Hepatocyte (in vitro differentiated cells): ENCODE results near the gene CNOT4. TPM values are rescaled to one million over a fixed set of nuclear protein-coding genes. Genes with fewer than 3 reads are reported as not detected.
A peak's percentile ranks its signal among the peaks of the same experiment; 100 is the strongest.

Source experiments
- DNase-seq: peaks from one replicate; pipeline ENCODE4 v3.0.0-alpha.2; 2016; ENCODE audit warnings: low spot score
- H2AFZ ChIP-seq: fragments of 200-600 bp; sonication (generic); 2 replicates; pipeline ENCODE4 v1.6.0; 2016; ENCODE audit warnings: antibody characterized with exemption, mild to moderate bottlenecking
- H3K27ac ChIP-seq: fragments of 200-600 bp; sonication (generic); 2 replicates; pipeline ENCODE4 v1.5.1; 2016; ENCODE audit warnings: mild to moderate bottlenecking
- H3K27me3 ChIP-seq: fragments of 200-600 bp; sonication (generic); 2 replicates; pipeline ENCODE4 v1.6.1; 2016
- H3K36me3 ChIP-seq: fragments of 200-600 bp; sonication (generic); replicated peaks from 2 replicates; pipeline ENCODE4 v1.5.1; 2016; ENCODE audit warnings: low read depth; ENCODE audit not compliant: insufficient read depth
- H3K4me1 ChIP-seq: fragments of 200-600 bp; sonication (generic); 2 replicates; pipeline ENCODE4 v1.5.1; 2016; ENCODE audit warnings: mild to moderate bottlenecking, moderate library complexity; ENCODE audit not compliant: insufficient read depth
- H3K4me2 ChIP-seq: fragments of 200-600 bp; sonication (generic); 2 replicates; pipeline ENCODE4 v1.6.0; 2016
- H3K4me3 ChIP-seq: fragments of 200-600 bp; sonication (generic); 2 replicates; pipeline ENCODE4 v1.5.1; 2016; ENCODE audit warnings: mild to moderate bottlenecking
- H3K79me2 ChIP-seq: fragments of 200-600 bp; sonication (generic); 2 replicates; pipeline ENCODE4 v1.6.0; 2017; ENCODE audit warnings: mild to moderate bottlenecking
- H3K9me2 ChIP-seq: fragments of 200-600 bp; sonication (generic); replicated peaks from 2 replicates; pipeline ENCODE4 v1.6.0; 2017; ENCODE audit warnings: mild to moderate bottlenecking; ENCODE audit not compliant: insufficient read depth
- H3K9me3 ChIP-seq: fragments of 200-600 bp; sonication (generic); 2 replicates; pipeline ENCODE4 v1.5.1; 2016; ENCODE audit warnings: low read depth, mild to moderate bottlenecking
- H4K20me1 ChIP-seq: fragments of 200-600 bp; sonication (generic); 2 replicates; pipeline ENCODE4 v1.6.0; 2016; ENCODE audit warnings: mild to moderate bottlenecking; ENCODE audit not compliant: insufficient read depth, poor library complexity, severe bottlenecking
- CTCF ChIP-seq: fragments of 200-600 bp; sonication (generic); IDR thresholded peaks from 2 replicates; pipeline ENCODE4 v1.5.1; 2016; ENCODE audit warnings: antibody characterized with exemption, mild to moderate bottlenecking; ENCODE audit not compliant: poor library complexity
- EZH2 ChIP-seq: fragments of 200-600 bp; sonication (generic); IDR thresholded peaks from 2 replicates; pipeline ENCODE4 v1.6.1; 2016; ENCODE audit warnings: antibody characterized with exemption, mild to moderate bottlenecking, borderline replicate concordance
- EZH2phosphoT487 ChIP-seq: fragments of 200-600 bp; sonication (generic); IDR thresholded peaks from one replicate; pipeline ENCODE4 v1.6.1; 2018; ENCODE audit warnings: antibody characterized with exemption, mild to moderate bottlenecking, low read depth, moderate library complexity; ENCODE audit not compliant: unreplicated experiment, severe bottlenecking
- WGBS: methylation state at CpG from one replicate; pipeline ENCODE4 v1.1.6; 2016; ENCODE audit warnings: low lambda C conversion rate; ENCODE audit errors: missing lambda C conversion rate; 5-methylcytosine and 5-hydroxymethylcytosine counted together
- polyA plus RNA-seq: library from polyadenylated mRNA; unstranded; fragments of >200 nt; fragmentation: Nextera tagmentation; extraction: Ambion mirVana; gene quantifications from 2 replicates; pipeline ENCODE4 v1.2.1, GENCODE V29; 2016
- total RNA-seq: library from RNA; depleted of rRNA; stranded (reverse); fragments of >200 nt; gene quantifications from 2 replicates; pipeline ENCODE4 v1.2.3, GENCODE V29; 2014

The CNOT4 gene
- total and polyA plus RNA-seq, 2 experiments from 2014 or later, result 11.8 to 12.9 TPM

DNA sequence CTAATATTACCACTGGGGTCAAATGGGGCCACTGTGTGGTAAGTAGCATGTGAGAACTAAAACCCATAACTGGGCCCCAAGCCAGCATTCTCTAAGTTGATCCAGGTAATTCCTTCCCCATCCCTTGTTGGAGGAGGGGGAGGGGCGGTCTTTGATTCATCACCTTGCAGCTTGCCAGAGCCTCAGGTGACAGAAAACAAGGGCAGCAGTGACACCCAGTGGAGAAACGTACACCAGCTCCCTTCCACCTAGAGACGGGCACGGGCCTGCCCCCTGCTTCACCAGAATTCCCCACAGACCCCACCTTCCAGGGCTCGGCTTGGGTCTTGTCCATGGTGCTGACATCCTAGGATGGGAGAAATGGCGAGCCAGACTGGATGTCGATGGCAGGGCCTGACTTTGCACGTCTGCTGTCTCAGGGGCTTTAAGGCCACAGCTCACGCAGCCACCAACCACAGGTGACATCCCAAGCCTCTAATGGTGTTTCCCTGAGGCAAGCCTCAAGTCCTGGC, 174.2 kb downstream of the CNOT4 start:
- H3K79me2 ChIP-seq, result no peaks in the 10 kb centered on the region

GRCh38 chr7:135334830-135335543, 174.9 kb downstream of the CNOT4 start:
- 87% methylated on average over 10 of the region's 10 CpGs for WGBS
- no peak for DNase-seq
- H3K9me2 ChIP-seq, result no peaks in the 10 kb centered on the region

More for the DNA sequence above, 174.2 kb downstream of the CNOT4 start:
- H2AFZ ChIP-seq, result no peak overlapping the region
- H3K27me3 ChIP-seq, result no peaks in the 10 kb centered on the region
- no peak overlapping the region for H3K4me3 ChIP-seq
- WGBS, result 5% methylated on average over 9 of the region's 9 CpGs
- DNase-seq, result peak; percentile 91
- no peak overlapping the region for H3K4me2 ChIP-seq
- TF ChIP-seq EZH2, result no peak
- TF ChIP-seq CTCF, result peak; percentile 67
- H4K20me1 ChIP-seq, result no peaks in the 10 kb centered on the region
- H3K27ac ChIP-seq, result no peak overlapping the region
- H3K9me2 ChIP-seq, result no peaks in the 10 kb centered on the region
- no peaks in the 10 kb centered on the region for H3K36me3 ChIP-seq
- peaks cover 4% of the 10 kb centered on the region for H3K4me1 ChIP-seq
- no peaks in the 10 kb centered on the region for H3K9me3 ChIP-seq

DNA sequence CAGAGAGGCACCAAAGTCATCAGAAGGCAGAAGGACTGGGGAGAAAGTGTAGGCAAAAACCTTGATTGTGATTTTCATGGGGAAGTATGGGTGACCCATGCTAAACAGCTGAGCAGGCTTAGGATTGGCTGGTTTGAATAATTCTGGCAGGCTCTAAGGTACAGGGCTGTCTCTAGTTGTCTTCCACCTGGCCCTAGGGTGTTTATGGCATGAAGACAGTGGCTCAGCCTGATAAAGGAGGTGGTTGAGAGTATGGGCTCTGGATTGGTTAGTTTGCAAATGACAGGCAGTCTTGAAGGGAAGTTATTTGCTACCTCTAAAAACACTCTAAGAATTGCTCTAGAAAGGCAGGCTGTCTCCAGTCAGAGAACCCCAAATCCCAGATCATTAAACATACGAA, 176.0 kb downstream of the CNOT4 start:
- WGBS, result 88% methylated on average over 1 of the region's 1 CpG

More at GRCh38 chr7:135334830-135335543, 174.9 kb downstream of the CNOT4 start:
- no peak overlapping the region for H3K4me2 ChIP-seq
- no peak overlapping the region for H3K4me3 ChIP-seq
- no peak overlapping the region for H2AFZ ChIP-seq
- H3K9me3 ChIP-seq, result no peaks in the 10 kb centered on the region
- H3K4me1 ChIP-seq, result peaks cover 4% of the 10 kb centered on the region
- no peaks in the 10 kb centered on the region for H3K27me3 ChIP-seq
- no peaks in the 10 kb centered on the region for H3K79me2 ChIP-seq
- TF ChIP-seq EZH2phosphoT487 (no peak), CTCF (no peak), EZH2 (no peak)
- H3K27ac ChIP-seq, result no peak overlapping the region
- H3K36me3 ChIP-seq, result no peaks in the 10 kb centered on the region
- no peaks in the 10 kb centered on the region for H4K20me1 ChIP-seq

More for the DNA sequence above, 176.0 kb downstream of the CNOT4 start:
- Histone ChIP-seq H3K36me3 (no peaks in the 10 kb centered on the region), H3K9me3 (no peaks in the 10 kb centered on the region), H3K27me3 (no peaks in the 10 kb centered on the region), H3K4me3 (no peak overlapping the region), H2AFZ (no peak overlapping the region), H3K4me2 (no peak overlapping the region), H4K20me1 (no peaks in the 10 kb centered on the region), H3K27ac (no peak overlapping the region), H3K9me2 (no peaks in the 10 kb centered on the region), H3K4me1 (peaks cover 4% of the 10 kb centered on the region), H3K79me2 (no peaks in the 10 kb centered on the region)
- no peak for DNase-seq
- TF ChIP-seq EZH2 (no peak), CTCF (no peak), EZH2phosphoT487 (no peak)
